Endothelial cell of umbilical vein (primary cell): ENCODE results near the gene RASSF5. TPM values are rescaled to one million over a fixed set of nuclear protein-coding genes. Genes with fewer than 3 reads are reported as not detected.

Experiments used
- BruUV-seq: library from RNA; stranded (reverse); fragments of 400-500 nt; replicated peaks from 2 replicates; lab custom pipeline; 2021; lab: Mats Ljungman, UMichigan
- CTCF ChIA-PET: fragments of 300-600, 350-600 bp; sonication (Branson Sonifier 250); formaldehyde crosslinking; loops from one replicate; lab custom pipeline; 2021; ENCODE audit warnings: antibody characterized with exemption, inconsistent platforms; lab: Charles Lee
- POLR2A ChIA-PET: fragments of 300-600, 350-600 bp; sonication (Branson Sonifier 250); formaldehyde crosslinking; loops from one replicate; lab custom pipeline; 2021; ENCODE audit warnings: antibody characterized with exemption, inconsistent platforms; lab: Charles Lee
- DNase-seq: peaks from one replicate; pipeline ENCODE4 v3.0.0-alpha.2; 2011; ENCODE audit warnings: low read depth, low spot score
- FAIRE-seq: peaks from 2 replicates; lab custom pipeline; 2011; peaks lifted over from hg19 to GRCh38; lab: Jason Lieb, UNC
- H2AFZ ChIP-seq: 2 replicates; pipeline ENCODE4 v1.6.0; 2012; ENCODE audit warnings: low read depth, low read length, control low read depth, inconsistent platforms
- H3K27ac ChIP-seq: 2 replicates; pipeline ENCODE4 v1.5.1; 2011; ENCODE audit warnings: low read depth, mild to moderate bottlenecking, control low read depth, low read length, moderate library complexity; ENCODE audit not compliant: insufficient read depth
- H3K27me3 ChIP-seq, 2 experiments: 2 replicates each; pipeline versions ENCODE4 v1.6.0 to v1.6.1; 2011; ENCODE audit warnings: low read length in 2 of 2, mixed read lengths in 1 of 2; ENCODE audit not compliant: control insufficient read depth in 2 of 2, insufficient read depth in 2 of 2
- H3K36me3 ChIP-seq, 2 experiments: 2 replicates in 1 of 2; 3 replicates in 1 of 2; pipeline ENCODE4 v1.5.1; 2011; ENCODE audit warnings: low read length in 2 of 2, mild to moderate bottlenecking in 1 of 2, moderate library complexity in 1 of 2; ENCODE audit not compliant: control insufficient read depth in 2 of 2, insufficient read depth in 2 of 2; ENCODE audit errors: extremely low read depth in 1 of 2
- H3K4me1 ChIP-seq: 3 replicates; pipeline ENCODE4 v1.5.1; 2011; ENCODE audit warnings: mild to moderate bottlenecking, low read length; ENCODE audit not compliant: control insufficient read depth, insufficient read depth; ENCODE audit errors: extremely low read depth
- H3K4me2 ChIP-seq: 2 replicates; pipeline ENCODE4 v1.6.1; 2011; ENCODE audit warnings: low read length, control low read depth, mixed read lengths; ENCODE audit not compliant: insufficient read depth
- H3K4me3 ChIP-seq, 3 experiments: fragments of 200-600 bp in 1 of 3; sonication (generic), shearing (Covaris generic) in 1 of 3; replicated peaks in 1 of 3; 2 replicates each; pipeline ENCODE4 v1.5.1; 2011 to 2016; ENCODE audit warnings: control low read depth in 3 of 3, low read length in 3 of 3, mild to moderate bottlenecking in 2 of 3, inconsistent platforms in 1 of 3, low read depth in 1 of 3, moderate library complexity in 1 of 3; ENCODE audit not compliant: insufficient read depth in 1 of 3
- H3K79me2 ChIP-seq: 2 replicates; pipeline ENCODE4 v1.6.0; 2012; ENCODE audit warnings: low read length, inconsistent platforms; ENCODE audit not compliant: control insufficient read depth, insufficient read depth
- H3K9ac ChIP-seq: replicated peaks from 2 replicates; pipeline ENCODE3; 2011; ENCODE audit warnings: low read length, control low read depth; ENCODE audit not compliant: insufficient read depth; ENCODE audit errors: extremely low read depth
- H3K9me1 ChIP-seq: replicated peaks from 3 replicates; pipeline ENCODE4 v1.6.0; 2011; ENCODE audit warnings: mild to moderate bottlenecking, low read length; ENCODE audit not compliant: control insufficient read depth, insufficient read depth; ENCODE audit errors: extremely low read depth
- H3K9me3 ChIP-seq: replicated peaks from 2 replicates; pipeline ENCODE4 v1.5.1; 2012; ENCODE audit warnings: low read length, inconsistent platforms; ENCODE audit not compliant: control insufficient read depth, insufficient read depth
- H4K20me1 ChIP-seq: replicated peaks from 2 replicates; pipeline ENCODE3; 2011; ENCODE audit warnings: mild to moderate bottlenecking, low read length; ENCODE audit not compliant: control insufficient read depth, insufficient read depth; ENCODE audit errors: extremely low read depth
- EZH2 ChIP-seq: IDR thresholded peaks from 2 replicates; pipeline ENCODE4 v1.6.1; 2012; ENCODE audit warnings: borderline replicate concordance, low read depth, mild to moderate bottlenecking, moderate library complexity, low read length, inconsistent platforms; ENCODE audit not compliant: severe bottlenecking
- FOS ChIP-seq: IDR thresholded peaks from 2 replicates; pipeline ENCODE4 v1.6.1; 2011; ENCODE audit warnings: mild to moderate bottlenecking, low read length, moderate library complexity, borderline replicate concordance; ENCODE audit not compliant: insufficient read depth
- GATA2 ChIP-seq: IDR thresholded peaks from 2 replicates; pipeline ENCODE4 v1.7.0; 2011; ENCODE audit warnings: low read depth, mild to moderate bottlenecking, moderate library complexity, mixed read lengths, low read length; ENCODE audit not compliant: insufficient read length, insufficient read depth
- JUN ChIP-seq: IDR thresholded peaks from 2 replicates; pipeline ENCODE4 v1.6.1; 2011; ENCODE audit warnings: borderline replicate concordance, low read depth; ENCODE audit not compliant: insufficient read length, insufficient read depth
- MYC ChIP-seq: IDR thresholded peaks from one replicate; pipeline ENCODE4 v1.6.1; 2011; ENCODE audit warnings: mild to moderate bottlenecking, low read depth, low read length
- POLR2A ChIP-seq: IDR thresholded peaks from 2 replicates; pipeline ENCODE4 v1.6.1; 2012; ENCODE audit warnings: low read depth, mild to moderate bottlenecking, control low read depth, low read length
- POLR2AphosphoS5 ChIP-seq: IDR thresholded peaks from 2 replicates; pipeline ENCODE4 v1.6.1; 2012; ENCODE audit warnings: low read depth, mild to moderate bottlenecking, control low read depth, low read length, moderate library complexity; ENCODE audit not compliant: insufficient read depth
- dilution Hi-C: fragments of 300-500 bp; cut with MboI; formaldehyde crosslinking; loops from one replicate; pipeline ENCODE4 v1.15.0; 2019; ENCODE audit warnings: low sequenced_read_pairs; ENCODE audit not compliant: extremely low pct_ligation_motif_present
- intact Hi-C: fragments of 100-400 bp; cut with micrococcal nuclease; formaldehyde crosslinking; loops from one replicate; pipeline ENCODE4 v1.10.0; 2022
- polyA plus RNA-seq, 4 experiments: library from polyadenylated mRNA; depleted of rRNA in 3 of 4; stranded (reverse) in 3 of 4; unstranded in 1 of 4; fragments of >200 nt; gene quantifications; 2 replicates each; pipeline versions ENCODE4 v1.2.1 to v1.2.3, GENCODE V29; 2011 to 2012; ENCODE audit warnings: missing spikeins in 1 of 4
- total RNA-seq: library from RNA; stranded (reverse); gene quantifications from 2 replicates; pipeline ENCODE4 v1.2.3, GENCODE V29; 2021
- TF ChIP-seq, protein P1 (sequence below): IDR thresholded peaks from 2 replicates; pipeline ENCODE4 v1.6.1; 2011; ENCODE audit not compliant: insufficient read depth, insufficient read length
- TF ChIP-seq, protein P2 (sequence below), 2 donors: IDR thresholded peaks; 1 replicate in 1 of 2; 2 replicates in 1 of 2; pipeline ENCODE4 v1.5.1; 2011; ENCODE audit warnings: low read length in 2 of 2, mild to moderate bottlenecking in 2 of 2, moderate library complexity in 2 of 2, control low read depth in 1 of 2, inconsistent platforms in 1 of 2, low read depth in 1 of 2; ENCODE audit not compliant: insufficient read depth in 1 of 2; ENCODE audit errors: extremely low read depth in 1 of 2

The RASSF5 gene
- total and polyA plus RNA-seq, 2 donors (not counting 3 experiments of a cell fraction or from before 2014, with no cell fraction given) = 0.23 to 0.60 TPM

DNA sequence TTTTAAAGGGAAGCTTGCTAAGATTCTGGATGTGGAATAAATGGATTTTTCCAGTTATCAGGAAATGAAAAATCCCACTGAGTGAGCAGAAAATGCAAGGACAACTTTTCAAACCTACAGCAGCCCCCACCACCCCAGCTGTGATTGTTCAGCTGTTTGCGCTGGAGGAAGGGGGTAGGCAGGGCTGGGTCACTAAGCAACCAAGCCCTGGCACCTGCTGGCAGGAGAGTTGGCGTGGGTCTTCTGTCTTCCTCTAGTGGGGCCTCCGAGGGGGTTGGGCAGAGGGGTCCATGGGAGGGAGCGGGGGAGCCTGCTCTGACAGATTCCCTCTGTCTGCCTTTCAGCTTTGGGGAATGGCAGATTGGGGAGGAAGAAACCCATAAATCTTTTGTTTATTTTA lies 59.7 kb downstream of the RASSF5 start:
- Histone ChIP-seq H3K27me3 (peaks cover 7 to 12% of the 10 kb centered on the region in 2 experiments), H3K4me2 (no peak overlapping the region), H2AFZ (no peak overlapping the region), H3K27ac (no peak overlapping the region), H3K4me1 (peaks cover 5% of the 10 kb centered on the region), H3K36me3 (no peaks in the 10 kb centered on the region), H3K79me2 (no peaks in the 10 kb centered on the region), H3K9ac (no peak overlapping the region), H3K9me3 (no peaks in the 10 kb centered on the region), H3K4me3 (no peak overlapping the region), H3K9me1 (no peaks in the 10 kb centered on the region), H4K20me1 (no peaks in the 10 kb centered on the region)
- intact Hi-C loops = no loop called here
- FAIRE-seq = no peak
- DNase-seq = no peak
- ChIA-PET CTCF (interaction anchor here (1.7 to 4.6 kb wide), 2 partner anchors 17 to 22 kb away, joined by 11 to 24 read pairs; no protein-coding TSS in a partner anchor), POLR2A (no interaction called here)
- TF ChIP-seq JUN = no peak
- dilution Hi-C loops = no loop called here
- BruUV-seq = no TSS peak

DNA sequence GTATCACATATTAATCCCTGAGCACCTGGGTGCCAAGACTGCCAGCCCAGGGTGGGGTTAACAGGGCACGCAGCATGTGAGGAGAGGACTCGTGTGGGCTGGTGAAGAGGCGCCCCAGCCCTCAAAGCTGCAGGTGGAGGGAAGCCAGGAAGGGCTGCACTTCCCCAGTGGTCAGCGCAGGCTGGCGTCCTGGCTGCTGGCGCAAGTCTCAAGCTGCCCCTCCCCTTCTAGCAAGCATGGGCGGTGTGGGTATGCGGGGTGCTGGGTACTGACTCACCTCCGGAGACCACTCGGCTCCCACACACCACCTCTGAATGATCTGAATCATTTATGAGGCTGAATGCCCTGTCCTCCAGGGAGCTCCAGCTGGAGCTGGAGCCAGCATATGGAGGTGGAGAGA lies 60.9 kb downstream of the RASSF5 start:
- dilution Hi-C loops = no loop called here
- H3K36me3 ChIP-seq = no peaks in the 10 kb centered on the region
- peaks cover 5% of the 10 kb centered on the region for H3K4me1 ChIP-seq
- POLR2A ChIA-PET = no interaction called here
- H2AFZ ChIP-seq = no peak overlapping the region
- peaks cover 7 to 12% of the 10 kb centered on the region in 2 experiments for H3K27me3 ChIP-seq
- DNase-seq (no peak), FAIRE-seq (no peak)
- H3K4me2 ChIP-seq = no peak overlapping the region
- CTCF ChIA-PET = interaction anchor here (1.0 to 4.6 kb wide), 3 partner anchors 15 to 99 kb away, joined by 3 to 24 read pairs (median 14); no protein-coding TSS in a partner anchor
- no peaks in the 10 kb centered on the region for H3K9me1 ChIP-seq
- no peaks in the 10 kb centered on the region for H3K9me3 ChIP-seq
- H3K9ac ChIP-seq = no peak overlapping the region
- intact Hi-C loops = no loop called here
- TF ChIP-seq, protein P1, sequence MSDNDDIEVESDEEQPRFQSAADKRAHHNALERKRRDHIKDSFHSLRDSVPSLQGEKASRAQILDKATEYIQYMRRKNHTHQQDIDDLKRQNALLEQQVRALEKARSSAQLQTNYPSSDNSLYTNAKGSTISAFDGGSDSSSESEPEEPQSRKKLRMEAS = no peak
- TF ChIP-seq FOS (no peak), POLR2AphosphoS5 (no peak), GATA2 (no peak), POLR2A (no peak), JUN (no peak), EZH2 (no peak), MYC (no peak)
- TF ChIP-seq, protein P2, sequence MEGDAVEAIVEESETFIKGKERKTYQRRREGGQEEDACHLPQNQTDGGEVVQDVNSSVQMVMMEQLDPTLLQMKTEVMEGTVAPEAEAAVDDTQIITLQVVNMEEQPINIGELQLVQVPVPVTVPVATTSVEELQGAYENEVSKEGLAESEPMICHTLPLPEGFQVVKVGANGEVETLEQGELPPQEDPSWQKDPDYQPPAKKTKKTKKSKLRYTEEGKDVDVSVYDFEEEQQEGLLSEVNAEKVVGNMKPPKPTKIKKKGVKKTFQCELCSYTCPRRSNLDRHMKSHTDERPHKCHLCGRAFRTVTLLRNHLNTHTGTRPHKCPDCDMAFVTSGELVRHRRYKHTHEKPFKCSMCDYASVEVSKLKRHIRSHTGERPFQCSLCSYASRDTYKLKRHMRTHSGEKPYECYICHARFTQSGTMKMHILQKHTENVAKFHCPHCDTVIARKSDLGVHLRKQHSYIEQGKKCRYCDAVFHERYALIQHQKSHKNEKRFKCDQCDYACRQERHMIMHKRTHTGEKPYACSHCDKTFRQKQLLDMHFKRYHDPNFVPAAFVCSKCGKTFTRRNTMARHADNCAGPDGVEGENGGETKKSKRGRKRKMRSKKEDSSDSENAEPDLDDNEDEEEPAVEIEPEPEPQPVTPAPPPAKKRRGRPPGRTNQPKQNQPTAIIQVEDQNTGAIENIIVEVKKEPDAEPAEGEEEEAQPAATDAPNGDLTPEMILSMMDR (IDR thresholded peaks at IDR 0.05; ENCODE audit: extremely low read depth in 1 of 2, insufficient read depth in 1 of 2, low read depth in 1 of 2, low read length in 2 of 2) = no peak
- BruUV-seq = no TSS peak
- H3K27ac ChIP-seq = no peak overlapping the region
- H3K4me3 ChIP-seq = no peak overlapping the region
- H3K79me2 ChIP-seq = no peaks in the 10 kb centered on the region
- H4K20me1 ChIP-seq = no peaks in the 10 kb centered on the region
